GM12875 (cell line): ENCODE results near the gene TSPAN2.

Experiments
- H3K4me3 ChIP-seq: one replicate; pipeline ENCODE4 v1.5.1; 2011; ENCODE audit warnings: low read depth, low read length, control low read depth
- CTCF ChIP-seq: IDR thresholded peaks from 2 replicates; pipeline ENCODE4 v1.5.1; 2011; ENCODE audit warnings: low read depth, mild to moderate bottlenecking, control low read depth, inconsistent platforms, low read length, moderate library complexity, borderline replicate concordance; ENCODE audit not compliant: insufficient read depth

TSPAN2 gene

GRCh38 chr1:115089420-115090185 is at the start of gene TSPAN2:
Gene TSPAN2 (minus strand): TSS chr1:115089503. CDS start chr1:115089432, 71 bp downstream.
- no peak for TF ChIP-seq CTCF
- no peak within 1 kb of the TSS for H3K4me3 ChIP-seq

GRCh38 chr1:115138973-115139372 is 49.7 kb upstream of the TSPAN2 start:
- peak; percentile 88 for TF ChIP-seq CTCF
- no peak overlapping the region for H3K4me3 ChIP-seq

GRCh38 chr1:115138271-115138670 is 49.0 kb upstream of the TSPAN2 start:
- H3K4me3 ChIP-seq: no peak overlapping the region
- no peak for TF ChIP-seq CTCF

GRCh38 chr1:115137191-115137590 is 47.9 kb upstream of the TSPAN2 start:
- TF ChIP-seq CTCF: no peak
- H3K4me3 ChIP-seq: no peak overlapping the region

GRCh38 chr1:115136706-115137105 is 47.4 kb upstream of the TSPAN2 start:
- no peak for TF ChIP-seq CTCF
- H3K4me3 ChIP-seq: no peak overlapping the region

GRCh38 chr1:115136106-115136505 is 46.8 kb upstream of the TSPAN2 start:
- H3K4me3 ChIP-seq: no peak overlapping the region
- TF ChIP-seq CTCF: no peak

- no peak for TF ChIP-seq CTCF
- H3K4me3 ChIP-seq: no peak overlapping the region
Observed at GRCh38 chr1:115135681-115136080, 46.4 kb upstream of the TSPAN2 start.
